GM12892 (cell line): ENCODE data around the gene CYP2A6.

Experiments used
- POLR2A ChIP-seq: IDR thresholded peaks from 2 replicates; pipeline ENCODE4 v1.6.1; 2011; ENCODE audit warnings: low read depth, low read length, control low read depth
- POLR2AphosphoS5 ChIP-seq: IDR thresholded peaks from 2 replicates; pipeline ENCODE4 v1.6.1; 2011; ENCODE audit warnings: low read depth, low read length, control low read depth
- TAF1 ChIP-seq: IDR thresholded peaks from 2 replicates; pipeline ENCODE4 v1.6.1; 2011; ENCODE audit warnings: low read depth, mild to moderate bottlenecking, control low read depth, low read length, borderline replicate concordance

- TF ChIP-seq TAF1 (no peak), POLR2A (no peak), POLR2AphosphoS5 (no peak)
Observed at GRCh38 chr19:40810160-40810559, 40.1 kb downstream of the CYP2A6 start.
